ENCODE measurements around the gene MKX. TPM values are rescaled to one million over a fixed set of nuclear protein-coding genes. Genes with fewer than 3 reads are reported as not detected.

Gene MKX
- total RNA-seq, 4 donors from 2014 or later = 2.3 to 39.5 (median 26.5) TPM

GRCh38 chr10:27744802-27745731, 552 bp downstream of the MKX start:
- no peaks in the 10 kb centered on the region for H3K9me3 ChIP-seq
- peaks cover 0 to 65% (median 24%) of the 10 kb centered on the region in 3 donors for H3K4me1 ChIP-seq
- no peak for ATAC-seq
- no peak for TF ChIP-seq POLR2A (IDR thresholded peaks at IDR 0.05)
- no peak for TF ChIP-seq CTCF (IDR thresholded peaks at IDR 0.05)
- TF ChIP-seq EP300 (IDR thresholded peaks at IDR 0.05) = no peak
- H3K27ac ChIP-seq = peak overlapping the region; percentile 86 to 98 (median 93)
- WGBS, 2 donors (ENCODE audit: low coverage in 1 of 2) = 0 to 3% methylated on average over 6 to 7 of the region's 78 CpGs
- peaks cover 61% of the 10 kb centered on the region for H3K27me3 ChIP-seq
- peaks cover 0 to 9% of the 10 kb centered on the region in 2 donors for H3K36me3 ChIP-seq
- peak overlapping the region; percentile 69 to 70 for H3K4me3 ChIP-seq

- Histone ChIP-seq H3K4me3 (peak overlapping the region; percentile 69 to 70), H3K27me3 (peaks cover 61% of the 10 kb centered on the region), H3K9me3 (no peaks in the 10 kb centered on the region), H3K4me1 (peaks cover 0 to 65% (median 24%) of the 10 kb centered on the region in 3 donors), H3K27ac (peak overlapping the region; percentile 86 to 98 (median 93)), H3K36me3 (peaks cover 0 to 9% of the 10 kb centered on the region in 2 donors)
- peak; percentile 10 for ATAC-seq
- 0% methylated on average over 3 to 15 of the region's 70 CpGs for WGBS, 2 donors (ENCODE audit: low coverage in 1 of 2)
- no peak for TF ChIP-seq EP300 (IDR thresholded peaks at IDR 0.05)
- TF ChIP-seq POLR2A (IDR thresholded peaks at IDR 0.05) = no peak
- peak in 1 of 4 experiments; percentile 15 for TF ChIP-seq CTCF (IDR thresholded peaks at IDR 0.05)
Observed at GRCh38 chr10:27743877-27744801, 1.5 kb downstream of the MKX start.

- Histone ChIP-seq H3K4me1 (peaks cover 0 to 65% (median 24%) of the 10 kb centered on the region in 3 donors), H3K4me3 (peak overlapping the region; percentile 69 to 70), H3K36me3 (peaks cover 0 to 9% of the 10 kb centered on the region in 2 donors), H3K27me3 (peaks cover 61% of the 10 kb centered on the region), H3K27ac (peak overlapping the region; percentile 86 to 98 (median 93)), H3K9me3 (no peaks in the 10 kb centered on the region)
- WGBS, 2 donors (ENCODE audit: low coverage in 1 of 2) = 5% methylated on average over 4 of the region's 75 CpGs; no CpG with 5 or more reads in 1 of the 2 donors
- peak; percentile 22 for ATAC-seq
- TF ChIP-seq POLR2A (IDR thresholded peaks at IDR 0.05) (peak in 1 of 2 donors; percentile 12), CTCF (IDR thresholded peaks at IDR 0.05) (no peak)
Observed at GRCh38 chr10:27743012-27743876, 2.4 kb downstream of the MKX start.

- Histone ChIP-seq H3K27ac (peak overlapping the region; percentile 86 to 98 (median 93)), H3K4me1 (peaks cover 0 to 65% (median 24%) of the 10 kb centered on the region in 3 donors), H3K27me3 (peaks cover 59% of the 10 kb centered on the region), H3K4me3 (peak overlapping the region; percentile 69 to 70), H3K36me3 (peaks cover 0 to 9% of the 10 kb centered on the region in 2 donors), H3K9me3 (no peaks in the 10 kb centered on the region)
- peak; percentile 85 for ATAC-seq
- WGBS, 2 donors (ENCODE audit: low coverage in 1 of 2) = 0% methylated on average over 9 of the region's 75 CpGs; no CpG with 5 or more reads in 1 of the 2 donors
- no peak for TF ChIP-seq EP300 (IDR thresholded peaks at IDR 0.05)
- peak; percentile 72 for TF ChIP-seq POLR2AphosphoS5 (IDR thresholded peaks at IDR 0.05)
- TF ChIP-seq POLR2A (IDR thresholded peaks at IDR 0.05) = peak; percentile 48 to 59
- peak in 3 of 4 experiments; percentile 86 to 95 (median 86) for TF ChIP-seq CTCF (IDR thresholded peaks at IDR 0.05)
Observed at GRCh38 chr10:27742195-27743011, 3.2 kb downstream of the MKX start.
